Measurements from ENCODE around the gene ENOX2.

ENOX2 gene

DNA sequence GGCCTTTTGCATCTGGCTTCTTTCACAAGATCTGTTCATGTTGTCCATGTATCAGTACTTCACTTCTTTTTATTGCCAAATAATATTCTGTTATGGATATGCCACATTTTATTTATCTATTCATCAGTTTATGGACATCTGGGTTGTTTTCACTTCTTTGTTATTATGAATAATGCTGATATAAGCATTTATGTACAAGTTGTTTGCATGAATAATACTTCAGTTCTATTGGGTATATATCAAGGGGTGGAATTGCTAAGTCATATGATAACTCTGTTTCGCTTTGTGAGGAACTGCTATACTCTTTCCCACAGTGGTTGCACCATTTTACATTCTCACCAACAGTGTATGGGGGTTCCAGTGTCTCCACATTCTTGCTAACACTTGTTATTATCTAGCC lies 310.8 kb downstream of the ENOX2 start:
- TF ChIP-seq POLR2A (IDR thresholded peaks at IDR 0.05; ENCODE audit: low read depth, low read length) (no peak), TAF1 (IDR thresholded peaks at IDR 0.05; ENCODE audit: borderline replicate concordance, low read depth, low read length) (no peak), POLR2AphosphoS5 (IDR thresholded peaks at IDR 0.05; ENCODE audit: low read depth, low read length) (no peak)
- FAIRE-seq: no peak
- DNase-seq (ENCODE audit: insufficient read length): no peak

DNA sequence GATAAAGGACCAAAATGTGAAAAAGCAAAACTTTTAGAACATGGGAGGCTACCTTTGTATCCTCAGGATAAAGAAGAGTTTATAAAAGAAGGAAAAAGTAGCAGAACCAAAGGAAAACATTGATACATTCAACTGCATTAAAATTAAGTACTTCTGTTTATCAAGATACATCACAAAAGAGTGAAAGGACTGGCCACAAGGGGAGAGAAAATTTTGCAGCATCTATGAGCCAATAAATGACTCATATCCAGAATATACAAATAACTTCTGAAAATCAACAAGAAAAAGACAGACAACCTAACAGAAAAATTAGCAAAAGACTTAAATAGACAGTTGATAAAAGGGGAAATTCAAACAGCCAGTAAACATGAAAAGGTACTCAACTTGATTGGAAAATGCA lies 324.1 kb downstream of the ENOX2 start:
- TF ChIP-seq POLR2AphosphoS5 (IDR thresholded peaks at IDR 0.05; ENCODE audit: low read depth, low read length) (no peak), TAF1 (IDR thresholded peaks at IDR 0.05; ENCODE audit: borderline replicate concordance, low read depth, low read length) (no peak), POLR2A (IDR thresholded peaks at IDR 0.05; ENCODE audit: low read depth, low read length) (no peak)
- FAIRE-seq (no peak), DNase-seq (ENCODE audit: insufficient read length) (no peak)

DNA sequence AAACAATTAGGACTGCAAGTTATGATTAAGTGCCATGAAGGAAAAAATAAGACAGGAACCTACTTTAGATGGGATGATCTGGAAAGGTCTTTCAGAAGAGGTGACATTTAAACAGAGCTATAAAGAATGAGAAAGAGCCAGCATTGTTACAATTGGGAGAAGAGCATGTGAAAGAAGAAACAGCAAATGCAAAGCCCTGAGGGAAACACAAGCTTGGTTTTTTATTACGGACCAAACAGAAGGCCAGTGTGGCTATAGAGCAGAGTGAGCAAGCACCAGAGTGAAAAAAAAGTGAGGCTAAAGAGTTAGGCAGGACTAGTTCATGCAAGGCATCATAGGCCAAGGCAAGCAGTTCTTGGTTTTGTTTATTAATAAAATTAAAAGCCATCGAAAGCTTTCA lies 325.6 kb downstream of the ENOX2 start:
- FAIRE-seq (no peak), DNase-seq (ENCODE audit: insufficient read length) (no peak)
- TF ChIP-seq POLR2AphosphoS5 (IDR thresholded peaks at IDR 0.05; ENCODE audit: low read depth, low read length) (no peak), TAF1 (IDR thresholded peaks at IDR 0.05; ENCODE audit: borderline replicate concordance, low read depth, low read length) (no peak), POLR2A (IDR thresholded peaks at IDR 0.05; ENCODE audit: low read depth, low read length) (no peak)

DNA sequence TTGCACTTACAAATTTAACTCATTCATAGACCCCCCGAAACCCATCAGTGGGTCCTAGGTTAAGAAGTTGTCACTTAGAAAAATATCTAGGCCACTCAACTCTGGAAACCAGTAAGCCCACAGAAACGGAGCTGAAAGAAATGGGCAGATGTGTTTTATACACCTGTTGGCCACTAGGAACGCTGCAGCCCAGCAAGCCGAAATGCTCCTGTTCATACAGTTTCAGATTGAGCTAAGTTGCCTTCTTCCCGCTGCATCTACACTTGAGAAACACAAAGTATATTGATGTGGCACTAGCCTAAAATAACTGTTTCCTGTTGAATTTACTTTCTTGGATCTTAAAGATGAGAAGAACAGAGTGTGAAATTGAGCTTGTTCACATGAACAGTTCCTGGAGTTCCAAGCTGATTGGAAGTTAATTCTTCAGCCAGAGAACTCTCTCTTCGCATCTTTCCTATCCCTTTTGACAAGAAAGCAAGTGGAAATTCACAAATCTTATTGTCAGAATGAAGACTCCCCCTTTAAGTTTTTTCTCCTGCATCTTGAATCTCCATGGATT lies 327.1 kb downstream of the ENOX2 start:
- no peak for TF ChIP-seq POLR2AphosphoS5 (IDR thresholded peaks at IDR 0.05; ENCODE audit: low read depth, low read length)
- TF ChIP-seq POLR2A (IDR thresholded peaks at IDR 0.05; ENCODE audit: low read depth, low read length): no peak
- no peak for TF ChIP-seq TAF1 (IDR thresholded peaks at IDR 0.05; ENCODE audit: borderline replicate concordance, low read depth, low read length)
- peak; percentile 78 for FAIRE-seq
- peak; percentile 19 for DNase-seq (ENCODE audit: insufficient read length)
